ENCODE data around the gene RAPGEF6.
A peak's percentile ranks its signal among the peaks of the same experiment; 100 is the strongest.
"Not testable (repeated sequence)": the region's sequence is repeated elsewhere in the genome, so short reads cannot be mapped to it uniquely, and the experiment has no call there.

The RAPGEF6 gene

DNA sequence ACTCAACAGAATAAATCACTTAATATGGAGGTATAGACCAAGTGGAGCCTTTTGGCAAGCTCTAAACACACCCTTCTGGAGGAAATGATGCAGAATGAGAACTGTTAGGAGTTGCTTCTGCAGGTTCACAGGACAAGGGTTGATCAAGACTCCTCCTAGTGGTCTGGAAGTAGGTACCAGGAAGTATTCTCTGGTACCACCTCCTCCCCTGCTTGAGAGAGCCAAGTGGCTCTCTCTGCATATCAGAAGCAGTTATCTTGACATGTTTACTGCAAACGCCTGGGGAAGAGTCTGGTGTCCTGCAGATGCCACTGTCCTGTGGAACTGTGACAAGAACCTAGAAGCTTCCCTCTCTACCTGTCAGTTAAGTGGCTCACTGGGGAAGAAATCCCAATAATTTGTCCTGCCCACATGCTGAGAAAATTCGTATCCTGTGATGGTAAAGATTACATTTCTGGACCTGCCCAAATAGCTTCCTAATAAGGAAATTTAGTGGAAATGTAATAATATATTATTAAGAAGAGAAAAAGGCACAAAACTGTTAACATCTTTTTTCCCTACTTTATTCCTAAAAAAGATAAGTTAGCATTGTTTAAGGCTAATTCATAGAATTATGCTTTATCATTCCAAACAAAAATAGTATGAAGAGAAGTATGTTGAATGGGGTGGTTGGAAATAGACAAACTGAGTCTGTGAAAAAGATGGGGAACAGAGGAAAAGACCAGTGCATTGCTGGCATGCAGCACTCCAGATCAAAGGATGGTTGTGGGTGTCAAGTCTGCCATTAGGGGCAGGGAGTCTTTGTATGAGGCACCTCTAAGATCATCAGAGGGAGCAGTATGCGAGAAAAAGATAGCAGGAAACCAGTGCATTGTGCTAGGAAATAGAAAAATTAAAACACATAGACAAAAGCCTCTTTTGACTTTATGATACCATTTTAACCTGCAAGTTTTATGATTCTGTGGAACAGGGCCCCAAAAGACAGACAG is 252.3 kb downstream of the RAPGEF6 start:
- peaks cover 6% of the 10 kb centered on the region for H3K36me3 ChIP-seq (ENCODE audit: control insufficient read depth, insufficient read depth, low read length, severe bottlenecking)
- no peak for DNase-seq (ENCODE audit: low read depth)
- no peak overlapping the region for H3K4me3 ChIP-seq (ENCODE audit: low read length)

DNA sequence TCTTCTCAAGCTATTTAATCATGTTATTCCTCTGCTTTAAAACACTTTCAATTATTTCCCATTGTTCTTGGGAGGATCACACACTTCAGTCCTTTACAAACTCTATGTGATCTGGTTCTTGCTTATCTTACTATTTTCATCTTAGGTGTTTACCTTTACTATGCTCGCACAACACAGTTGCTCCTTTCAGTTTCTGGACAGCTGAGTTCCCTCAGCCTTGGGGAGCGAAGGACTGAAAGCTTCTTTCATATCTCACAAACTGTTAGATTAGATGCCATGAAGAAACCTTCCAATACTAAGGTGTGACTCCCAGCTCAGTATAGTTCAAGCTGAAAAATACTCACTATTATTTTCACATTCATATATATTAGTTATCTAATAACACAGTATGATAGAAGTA is 253.3 kb downstream of the RAPGEF6 start:
- no peaks in the 10 kb centered on the region for H3K9me3 ChIP-seq (ENCODE audit: control insufficient read depth, low read length)
- H3K4me3 ChIP-seq (ENCODE audit: low read length) = no peak overlapping the region
- H3K4me1 ChIP-seq (ENCODE audit: control insufficient read depth, insufficient read depth, low read length) = peaks cover 60% of the 10 kb centered on the region
- no peak for DNase-seq (ENCODE audit: low read depth)
- H3K36me3 ChIP-seq (ENCODE audit: control insufficient read depth, insufficient read depth, low read length, severe bottlenecking) = peaks cover 5% of the 10 kb centered on the region
- H3K9ac ChIP-seq (ENCODE audit: low read length) = no peak overlapping the region
- no peaks in the 10 kb centered on the region for H3K27me3 ChIP-seq (replicated peaks; ENCODE audit: control insufficient read depth, insufficient read depth, low read length)

More for the DNA sequence above, 252.3 kb downstream of the RAPGEF6 start:
- H3K27me3 ChIP-seq (replicated peaks; ENCODE audit: control insufficient read depth, insufficient read depth, low read length) = no peaks in the 10 kb centered on the region
- H3K9me3 ChIP-seq (ENCODE audit: control insufficient read depth, low read length) = no peaks in the 10 kb centered on the region
- H3K4me1 ChIP-seq (ENCODE audit: control insufficient read depth, insufficient read depth, low read length) = peaks cover 60% of the 10 kb centered on the region
- no peak overlapping the region for H3K9ac ChIP-seq (ENCODE audit: low read length)

DNA sequence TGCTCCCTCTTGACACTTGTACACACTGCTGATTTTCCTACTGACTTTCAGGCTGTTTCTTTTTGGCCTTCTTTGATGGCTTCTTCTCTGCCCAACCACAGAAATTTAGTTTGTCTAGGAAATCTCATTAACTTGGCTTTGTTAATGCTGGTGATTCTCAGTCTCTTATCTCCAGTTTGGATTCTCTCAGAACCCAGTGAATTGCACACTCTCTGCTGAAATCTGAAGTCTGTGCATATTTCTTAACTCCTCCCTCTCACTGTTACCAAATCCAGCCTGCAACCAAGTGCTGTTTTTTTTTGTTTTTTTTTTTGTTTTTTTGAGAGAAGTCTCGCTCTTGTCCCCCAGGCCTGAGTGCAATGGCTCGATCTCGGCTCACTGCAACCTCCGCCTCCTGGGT is 254.0 kb downstream of the RAPGEF6 start:
- no peaks in the 10 kb centered on the region for H3K27me3 ChIP-seq (replicated peaks; ENCODE audit: control insufficient read depth, insufficient read depth, low read length)

DNA sequence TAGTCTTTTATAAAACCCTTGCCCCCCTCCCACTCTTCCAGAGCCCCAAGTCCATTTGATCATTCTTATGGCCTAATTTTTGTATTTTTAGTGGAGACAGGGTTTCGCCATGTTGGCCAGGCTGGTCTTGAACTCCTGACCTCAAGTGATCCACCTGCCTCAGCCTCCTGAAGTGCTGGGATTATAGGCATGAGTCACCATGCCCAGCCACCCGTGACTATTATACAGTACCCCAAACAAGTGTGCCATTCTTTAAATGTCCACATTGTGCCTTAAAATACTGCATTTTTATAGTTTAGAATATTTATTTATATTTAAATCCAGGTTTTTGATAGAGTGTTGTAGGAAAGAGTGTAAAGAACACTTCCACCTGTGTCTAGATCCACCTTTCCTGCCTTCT is 254.8 kb downstream of the RAPGEF6 start:
- not testable (repeated sequence) for H3K4me3 ChIP-seq (ENCODE audit: low read length); H3K36me3 ChIP-seq (ENCODE audit: control insufficient read depth, insufficient read depth, low read length, severe bottlenecking); H3K9me3 ChIP-seq (ENCODE audit: control insufficient read depth, low read length); DNase-seq (ENCODE audit: low read depth); H3K9ac ChIP-seq (ENCODE audit: low read length); H3K27me3 ChIP-seq (replicated peaks; ENCODE audit: control insufficient read depth, insufficient read depth, low read length)
- peaks cover 51% of the 10 kb centered on the region for H3K4me1 ChIP-seq (ENCODE audit: control insufficient read depth, insufficient read depth, low read length)

More for the DNA sequence above, 254.0 kb downstream of the RAPGEF6 start:
- Histone ChIP-seq H3K36me3 (ENCODE audit: control insufficient read depth, insufficient read depth, low read length, severe bottlenecking) (no peaks in the 10 kb centered on the region), H3K4me3 (ENCODE audit: low read length) (peak overlapping the region; percentile 16), H3K9ac (ENCODE audit: low read length) (peak overlapping the region; percentile 33), H3K9me3 (ENCODE audit: control insufficient read depth, low read length) (no peaks in the 10 kb centered on the region), H3K4me1 (ENCODE audit: control insufficient read depth, insufficient read depth, low read length) (peaks cover 59% of the 10 kb centered on the region)
- DNase-seq (ENCODE audit: low read depth) = peak; percentile 54

DNA sequence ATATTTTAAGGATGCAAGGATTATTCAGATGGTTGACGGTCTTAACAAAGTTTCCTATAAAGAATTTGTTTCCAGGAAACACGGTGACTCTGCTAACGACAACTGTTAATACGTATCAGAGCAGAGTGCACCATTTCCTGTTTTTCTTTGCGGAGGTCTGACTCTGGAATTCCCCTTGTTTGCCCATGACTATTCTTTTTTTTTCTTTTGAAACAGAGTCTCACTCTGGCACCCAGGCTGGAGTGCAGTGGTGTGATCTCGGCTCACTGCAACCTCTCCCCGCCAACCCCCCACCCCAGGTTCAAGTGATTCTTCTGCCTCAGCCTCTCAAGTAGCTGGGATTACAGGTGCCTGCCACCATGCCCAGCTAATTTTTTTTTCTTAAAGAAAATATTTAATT is 255.3 kb downstream of the RAPGEF6 start:
- Histone ChIP-seq H3K4me1 (ENCODE audit: control insufficient read depth, insufficient read depth, low read length) (peaks cover 46% of the 10 kb centered on the region), H3K36me3 (ENCODE audit: control insufficient read depth, insufficient read depth, low read length, severe bottlenecking) (no peaks in the 10 kb centered on the region), H3K9me3 (ENCODE audit: control insufficient read depth, low read length) (no peaks in the 10 kb centered on the region), H3K27me3 (replicated peaks; ENCODE audit: control insufficient read depth, insufficient read depth, low read length) (no peaks in the 10 kb centered on the region), H3K4me3 (ENCODE audit: low read length) (no peak overlapping the region), H3K9ac (ENCODE audit: low read length) (no peak overlapping the region)
- DNase-seq (ENCODE audit: low read depth) = no peak

DNA sequence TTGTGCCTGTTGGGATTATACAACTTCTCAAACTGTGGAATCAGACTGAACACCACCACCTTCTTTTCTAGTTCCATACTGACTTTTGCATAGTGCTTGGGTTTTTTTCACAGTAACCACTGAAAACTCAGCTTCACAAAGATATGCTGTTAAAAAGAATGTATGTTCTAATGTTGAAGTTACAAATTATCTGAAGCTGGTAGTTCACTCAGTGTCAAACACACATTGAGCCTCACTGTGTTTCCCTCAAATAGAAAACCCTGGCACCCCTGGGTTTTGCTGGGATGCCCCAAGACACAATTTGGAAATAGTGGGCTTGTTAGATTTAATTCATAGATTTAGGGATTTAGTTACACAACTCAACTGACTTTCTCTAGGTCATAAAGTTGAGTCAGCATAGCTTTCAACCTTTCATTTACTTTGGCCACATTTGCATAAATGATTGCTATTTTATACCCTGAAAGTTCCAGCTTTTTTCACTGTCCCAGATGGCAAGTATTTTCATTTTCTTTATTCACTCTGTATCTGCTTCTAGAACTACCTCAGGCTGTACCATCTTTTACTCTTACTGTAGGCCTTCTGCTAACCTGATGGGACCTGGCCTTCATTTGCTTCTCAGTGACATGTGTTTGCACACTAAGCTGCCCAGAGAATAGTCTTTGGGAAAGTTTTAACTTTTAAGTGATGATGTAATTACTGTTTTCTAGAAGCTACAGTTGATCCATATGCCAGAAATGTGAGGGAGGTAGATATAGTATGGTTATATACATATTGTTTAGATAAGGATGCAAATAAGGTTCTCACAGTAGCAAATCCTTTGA is 256.1 kb downstream of the RAPGEF6 start:
- Histone ChIP-seq H3K27me3 (replicated peaks; ENCODE audit: control insufficient read depth, insufficient read depth, low read length) (no peaks in the 10 kb centered on the region), H3K9ac (ENCODE audit: low read length) (no peak overlapping the region), H3K4me3 (ENCODE audit: low read length) (no peak overlapping the region), H3K9me3 (ENCODE audit: control insufficient read depth, low read length) (no peaks in the 10 kb centered on the region), H3K4me1 (ENCODE audit: control insufficient read depth, insufficient read depth, low read length) (peaks cover 43% of the 10 kb centered on the region), H3K36me3 (ENCODE audit: control insufficient read depth, insufficient read depth, low read length, severe bottlenecking) (no peaks in the 10 kb centered on the region)
- no peak for DNase-seq (ENCODE audit: low read depth)

DNA sequence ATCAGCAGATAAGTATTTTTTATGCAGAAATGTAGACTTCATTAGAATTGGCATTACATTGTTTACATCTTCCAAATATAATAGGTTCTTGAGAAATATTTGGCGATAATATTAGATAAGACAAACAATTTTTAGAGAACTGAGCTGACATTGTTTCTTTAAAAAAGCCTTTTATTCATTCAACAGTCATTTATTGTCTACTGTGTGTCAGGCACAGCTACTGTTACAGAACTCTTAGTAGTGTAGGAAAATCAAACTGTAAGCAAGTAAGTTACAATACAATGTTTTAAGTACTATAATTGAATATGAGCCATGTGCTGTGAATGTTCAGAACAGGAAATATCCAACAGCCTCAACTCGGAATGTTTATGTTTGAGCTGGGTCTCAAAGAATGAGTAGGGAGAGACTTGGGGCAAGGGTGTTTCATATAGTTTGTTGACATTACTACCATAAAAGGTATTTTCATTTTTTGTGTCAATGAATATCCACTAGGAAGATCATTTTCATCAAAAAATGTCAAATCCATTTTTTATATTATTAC is 257.2 kb downstream of the RAPGEF6 start:
- no peak overlapping the region for H3K9ac ChIP-seq (ENCODE audit: low read length)
- H3K36me3 ChIP-seq (ENCODE audit: control insufficient read depth, insufficient read depth, low read length, severe bottlenecking) = no peaks in the 10 kb centered on the region
- peak; percentile 42 for DNase-seq (ENCODE audit: low read depth)
- H3K9me3 ChIP-seq (ENCODE audit: control insufficient read depth, low read length) = no peaks in the 10 kb centered on the region
- no peaks in the 10 kb centered on the region for H3K27me3 ChIP-seq (replicated peaks; ENCODE audit: control insufficient read depth, insufficient read depth, low read length)
- no peak overlapping the region for H3K4me3 ChIP-seq (ENCODE audit: low read length)
- peaks cover 43% of the 10 kb centered on the region for H3K4me1 ChIP-seq (ENCODE audit: control insufficient read depth, insufficient read depth, low read length)

DNA sequence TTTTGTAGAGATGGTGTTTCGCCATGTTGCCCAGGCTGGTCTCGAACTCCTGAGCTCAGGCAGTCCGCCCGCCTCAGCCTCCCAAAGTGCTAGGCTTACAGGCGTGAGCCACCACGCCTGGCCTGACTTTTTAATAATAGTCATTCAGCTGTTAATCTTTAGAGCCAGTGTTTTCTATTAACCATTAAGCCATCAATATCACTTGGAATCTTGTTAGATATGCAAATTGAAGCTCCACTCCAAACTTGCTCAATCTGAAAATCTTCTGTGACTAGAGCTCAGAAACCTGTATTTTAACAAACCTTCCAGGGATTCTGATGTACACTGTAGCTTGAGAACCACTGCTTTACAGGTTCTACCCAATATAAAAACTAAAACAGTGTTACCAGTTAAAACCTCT is 257.7 kb downstream of the RAPGEF6 start:
- DNase-seq (ENCODE audit: low read depth) = no peak

DNA sequence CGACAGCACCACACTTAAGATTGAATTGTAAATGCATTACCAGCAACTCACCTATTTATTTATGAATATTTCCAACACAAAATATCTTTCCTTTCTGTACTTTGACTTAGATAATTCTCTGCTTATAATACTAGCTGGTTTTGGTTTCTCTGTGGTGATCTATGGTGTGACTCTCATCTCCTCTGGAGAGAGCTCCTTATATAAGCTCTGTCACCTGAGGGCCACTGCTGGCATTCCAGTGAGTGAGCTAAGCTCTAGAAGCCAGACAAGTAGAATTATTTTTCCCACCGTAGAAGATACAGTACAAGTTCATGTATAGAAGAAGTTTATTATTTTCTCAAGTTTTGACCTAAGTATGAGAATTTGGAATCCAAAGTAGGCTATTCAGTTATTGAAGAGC is 259.7 kb downstream of the RAPGEF6 start:
- H3K9ac ChIP-seq (ENCODE audit: low read length) = no peak overlapping the region
- no peaks in the 10 kb centered on the region for H3K9me3 ChIP-seq (ENCODE audit: control insufficient read depth, low read length)
- H3K36me3 ChIP-seq (ENCODE audit: control insufficient read depth, insufficient read depth, low read length, severe bottlenecking) = no peaks in the 10 kb centered on the region
- H3K4me3 ChIP-seq (ENCODE audit: low read length) = no peak overlapping the region
- H3K27me3 ChIP-seq (replicated peaks; ENCODE audit: control insufficient read depth, insufficient read depth, low read length) = no peaks in the 10 kb centered on the region
- no peak for DNase-seq (ENCODE audit: low read depth)
- H3K4me1 ChIP-seq (ENCODE audit: control insufficient read depth, insufficient read depth, low read length) = peaks cover 22% of the 10 kb centered on the region

More for the DNA sequence above, 257.7 kb downstream of the RAPGEF6 start:
- no peak overlapping the region for H3K4me3 ChIP-seq (ENCODE audit: low read length)
- no peaks in the 10 kb centered on the region for H3K36me3 ChIP-seq (ENCODE audit: control insufficient read depth, insufficient read depth, low read length, severe bottlenecking)
- H3K9me3 ChIP-seq (ENCODE audit: control insufficient read depth, low read length) = no peaks in the 10 kb centered on the region
- H3K9ac ChIP-seq (ENCODE audit: low read length) = no peak overlapping the region
- no peaks in the 10 kb centered on the region for H3K27me3 ChIP-seq (replicated peaks; ENCODE audit: control insufficient read depth, insufficient read depth, low read length)
- H3K4me1 ChIP-seq (ENCODE audit: control insufficient read depth, insufficient read depth, low read length) = peaks cover 42% of the 10 kb centered on the region

All from adipocyte (in vitro differentiated cells).